ENCODE data around the gene GRM8.

Gene GRM8

DNA sequence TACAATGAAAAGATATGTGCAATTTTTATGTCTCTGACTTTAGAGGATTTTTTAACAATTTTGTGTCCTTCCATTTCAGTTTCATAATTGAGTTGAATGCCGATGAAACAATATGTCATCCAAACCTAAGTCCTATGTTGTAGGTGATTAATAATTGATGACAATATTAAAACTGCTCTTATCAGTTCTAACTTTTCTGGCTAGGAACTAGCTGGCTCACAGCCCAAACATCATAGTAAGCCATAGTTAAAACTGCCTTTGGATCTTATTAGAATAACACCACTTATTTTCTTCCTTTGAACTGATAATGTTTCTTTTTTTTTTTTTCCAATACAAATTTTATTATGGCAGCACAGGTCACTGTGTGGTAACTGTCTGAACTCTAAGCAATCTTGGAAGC lies 230.9 kb downstream of the GRM8 start:
- TF ChIP-seq, protein P1, sequence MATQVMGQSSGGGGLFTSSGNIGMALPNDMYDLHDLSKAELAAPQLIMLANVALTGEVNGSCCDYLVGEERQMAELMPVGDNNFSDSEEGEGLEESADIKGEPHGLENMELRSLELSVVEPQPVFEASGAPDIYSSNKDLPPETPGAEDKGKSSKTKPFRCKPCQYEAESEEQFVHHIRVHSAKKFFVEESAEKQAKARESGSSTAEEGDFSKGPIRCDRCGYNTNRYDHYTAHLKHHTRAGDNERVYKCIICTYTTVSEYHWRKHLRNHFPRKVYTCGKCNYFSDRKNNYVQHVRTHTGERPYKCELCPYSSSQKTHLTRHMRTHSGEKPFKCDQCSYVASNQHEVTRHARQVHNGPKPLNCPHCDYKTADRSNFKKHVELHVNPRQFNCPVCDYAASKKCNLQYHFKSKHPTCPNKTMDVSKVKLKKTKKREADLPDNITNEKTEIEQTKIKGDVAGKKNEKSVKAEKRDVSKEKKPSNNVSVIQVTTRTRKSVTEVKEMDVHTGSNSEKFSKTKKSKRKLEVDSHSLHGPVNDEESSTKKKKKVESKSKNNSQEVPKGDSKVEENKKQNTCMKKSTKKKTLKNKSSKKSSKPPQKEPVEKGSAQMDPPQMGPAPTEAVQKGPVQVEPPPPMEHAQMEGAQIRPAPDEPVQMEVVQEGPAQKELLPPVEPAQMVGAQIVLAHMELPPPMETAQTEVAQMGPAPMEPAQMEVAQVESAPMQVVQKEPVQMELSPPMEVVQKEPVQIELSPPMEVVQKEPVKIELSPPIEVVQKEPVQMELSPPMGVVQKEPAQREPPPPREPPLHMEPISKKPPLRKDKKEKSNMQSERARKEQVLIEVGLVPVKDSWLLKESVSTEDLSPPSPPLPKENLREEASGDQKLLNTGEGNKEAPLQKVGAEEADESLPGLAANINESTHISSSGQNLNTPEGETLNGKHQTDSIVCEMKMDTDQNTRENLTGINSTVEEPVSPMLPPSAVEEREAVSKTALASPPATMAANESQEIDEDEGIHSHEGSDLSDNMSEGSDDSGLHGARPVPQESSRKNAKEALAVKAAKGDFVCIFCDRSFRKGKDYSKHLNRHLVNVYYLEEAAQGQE (IDR thresholded peaks at IDR 0.05; ENCODE audit: insufficient read depth in 1 of 2, low read depth in 2 of 2, low read length in 2 of 2), result no peak
- TF ChIP-seq POLR2AphosphoS5 (IDR thresholded peaks at IDR 0.05; ENCODE audit: low read depth, low read length) (no peak), FOXP2 (optimal IDR thresholded peaks at IDR 0.05; ENCODE audit: borderline replicate concordance, extremely low read depth, extremely low read length, insufficient read depth) (no peak), TAF1 (IDR thresholded peaks at IDR 0.05; ENCODE audit: borderline replicate concordance, insufficient read depth, low read length) (no peak), SIN3A (IDR thresholded peaks at IDR 0.05; ENCODE audit: borderline replicate concordance, insufficient read depth, low read length) (no peak)

DNA sequence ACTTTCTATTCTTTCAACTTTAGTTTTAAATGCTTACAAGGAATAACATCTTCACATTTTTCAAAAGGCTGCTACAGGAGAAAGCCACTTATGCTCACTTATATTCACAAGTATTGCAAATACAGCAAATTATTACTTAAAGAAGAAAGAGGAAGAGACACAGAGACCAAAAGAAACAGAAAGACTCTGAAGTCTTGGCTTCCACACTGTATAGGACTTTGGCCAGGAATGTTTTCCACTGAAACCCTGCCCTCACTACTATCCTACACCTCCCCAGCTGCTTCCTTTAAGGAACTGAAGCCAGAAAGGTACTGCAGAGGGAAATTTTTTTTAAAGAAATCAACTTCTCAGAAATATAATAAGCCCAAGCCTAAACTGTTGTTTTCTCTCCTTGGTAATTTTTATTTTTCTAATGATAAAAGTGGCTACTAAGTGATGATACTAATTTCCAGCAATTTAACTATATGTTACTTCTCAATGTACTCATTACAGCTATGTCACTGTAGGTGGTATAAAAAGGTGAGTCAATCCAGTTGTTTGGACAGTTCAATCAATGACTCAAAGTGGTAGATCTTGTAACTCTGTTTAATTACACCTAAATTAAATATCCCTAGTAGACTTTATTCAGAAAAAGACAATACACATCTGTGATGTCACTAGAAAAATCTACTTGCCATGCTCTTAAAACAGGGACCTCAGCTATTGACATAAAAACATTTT lies 231.6 kb downstream of the GRM8 start:
- TF ChIP-seq FOXP2 (optimal IDR thresholded peaks at IDR 0.05; ENCODE audit: borderline replicate concordance, extremely low read depth, extremely low read length, insufficient read depth) (no peak), TAF1 (IDR thresholded peaks at IDR 0.05; ENCODE audit: borderline replicate concordance, insufficient read depth, low read length) (no peak), POLR2AphosphoS5 (IDR thresholded peaks at IDR 0.05; ENCODE audit: low read depth, low read length) (no peak), SIN3A (IDR thresholded peaks at IDR 0.05; ENCODE audit: borderline replicate concordance, insufficient read depth, low read length) (no peak)
- TF ChIP-seq, protein P1 (IDR thresholded peaks at IDR 0.05; ENCODE audit: insufficient read depth in 1 of 2, low read depth in 2 of 2, low read length in 2 of 2), result no peak

DNA sequence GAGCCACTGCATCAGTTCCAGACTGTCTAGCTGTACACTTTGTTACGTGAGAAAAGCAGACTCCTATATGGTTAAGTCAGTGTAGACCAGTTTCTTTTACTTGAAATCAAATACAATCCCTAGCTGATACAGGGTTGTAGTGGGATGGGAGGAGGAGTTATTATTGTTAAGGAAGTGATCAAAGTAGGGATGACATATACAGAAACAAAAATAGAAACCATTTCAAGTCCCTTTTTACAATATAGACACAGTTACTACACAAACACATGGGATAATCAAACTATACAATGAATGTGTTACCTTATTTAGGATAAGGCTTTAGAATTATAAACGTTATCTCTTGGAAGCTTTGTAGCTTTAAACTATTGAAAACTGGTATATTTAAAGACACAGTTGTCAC lies 233.9 kb downstream of the GRM8 start:
- TF ChIP-seq, protein P1 (IDR thresholded peaks at IDR 0.05; ENCODE audit: insufficient read depth in 1 of 2, low read depth in 2 of 2, low read length in 2 of 2), result no peak
- TF ChIP-seq FOXP2 (optimal IDR thresholded peaks at IDR 0.05; ENCODE audit: borderline replicate concordance, extremely low read depth, extremely low read length, insufficient read depth) (no peak), POLR2AphosphoS5 (IDR thresholded peaks at IDR 0.05; ENCODE audit: low read depth, low read length) (no peak), SIN3A (IDR thresholded peaks at IDR 0.05; ENCODE audit: borderline replicate concordance, insufficient read depth, low read length) (no peak), TAF1 (IDR thresholded peaks at IDR 0.05; ENCODE audit: borderline replicate concordance, insufficient read depth, low read length) (no peak)

DNA sequence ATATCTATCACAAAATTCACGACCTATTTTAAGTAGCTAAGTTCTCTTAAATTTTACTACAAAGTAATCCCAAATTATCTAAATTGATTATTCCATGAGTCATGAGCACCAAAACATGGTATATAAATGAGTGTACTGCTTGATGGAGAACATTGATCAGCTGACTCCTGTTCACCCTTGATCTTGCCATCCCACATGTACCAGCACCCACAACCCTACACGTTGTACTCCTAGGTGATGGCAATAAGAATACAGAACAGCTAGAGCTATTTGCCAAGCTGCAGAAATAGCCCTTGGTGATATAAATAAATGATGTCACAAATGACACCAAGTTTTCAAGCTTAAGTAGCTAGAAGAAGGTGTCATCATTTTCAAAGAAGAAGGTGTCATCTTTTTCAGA lies 235.5 kb downstream of the GRM8 start:
- no peak for TF ChIP-seq TAF1 (IDR thresholded peaks at IDR 0.05; ENCODE audit: borderline replicate concordance, insufficient read depth, low read length)
- TF ChIP-seq POLR2AphosphoS5 (IDR thresholded peaks at IDR 0.05; ENCODE audit: low read depth, low read length), result no peak
- no peak for TF ChIP-seq SIN3A (IDR thresholded peaks at IDR 0.05; ENCODE audit: borderline replicate concordance, insufficient read depth, low read length)
- TF ChIP-seq FOXP2 (optimal IDR thresholded peaks at IDR 0.05; ENCODE audit: borderline replicate concordance, extremely low read depth, extremely low read length, insufficient read depth), result no peak
- TF ChIP-seq, protein P1 (IDR thresholded peaks at IDR 0.05; ENCODE audit: insufficient read depth in 1 of 2, low read depth in 2 of 2, low read length in 2 of 2), result no peak

All from PFSK-1 (cell line).